Measurements from ENCODE around the gene GTF2H4.
"Not testable (repeated sequence)": the region's sequence is repeated elsewhere in the genome, so short reads cannot be mapped to it uniquely, and the experiment has no call there.

The GTF2H4 gene

DNA sequence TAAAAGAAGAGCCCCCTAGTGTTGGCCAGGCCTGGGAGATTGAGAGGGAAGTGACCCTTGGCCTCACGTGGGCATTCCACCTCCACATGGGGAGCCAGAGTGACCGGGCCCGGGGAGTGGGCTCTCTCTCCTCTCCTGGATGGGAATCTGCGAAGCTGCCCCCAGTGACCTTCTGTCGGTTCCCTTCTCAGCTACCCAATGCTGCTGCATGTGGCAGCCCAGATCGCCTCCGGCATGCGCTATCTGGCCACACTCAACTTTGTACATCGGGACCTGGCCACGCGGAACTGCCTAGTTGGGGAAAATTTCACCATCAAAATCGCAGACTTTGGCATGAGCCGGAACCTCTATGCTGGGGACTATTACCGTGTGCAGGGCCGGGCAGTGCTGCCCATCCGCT is 10.1 kb upstream of the GTF2H4 start:
- no peaks in the 10 kb centered on the region for H3K36me3 ChIP-seq (replicated peaks; ENCODE audit: low read depth, low read length)
- no peaks in the 10 kb centered on the region for H3K9me3 ChIP-seq (ENCODE audit: insufficient read depth, low read length)
- no peak overlapping the region for H3K4me3 ChIP-seq (ENCODE audit: low read length)
- no peaks in the 10 kb centered on the region for H3K79me2 ChIP-seq (ENCODE audit: low read length)
- H2AFZ ChIP-seq (ENCODE audit: low read depth, low read length) = no peak overlapping the region
- TF ChIP-seq, protein P1, sequence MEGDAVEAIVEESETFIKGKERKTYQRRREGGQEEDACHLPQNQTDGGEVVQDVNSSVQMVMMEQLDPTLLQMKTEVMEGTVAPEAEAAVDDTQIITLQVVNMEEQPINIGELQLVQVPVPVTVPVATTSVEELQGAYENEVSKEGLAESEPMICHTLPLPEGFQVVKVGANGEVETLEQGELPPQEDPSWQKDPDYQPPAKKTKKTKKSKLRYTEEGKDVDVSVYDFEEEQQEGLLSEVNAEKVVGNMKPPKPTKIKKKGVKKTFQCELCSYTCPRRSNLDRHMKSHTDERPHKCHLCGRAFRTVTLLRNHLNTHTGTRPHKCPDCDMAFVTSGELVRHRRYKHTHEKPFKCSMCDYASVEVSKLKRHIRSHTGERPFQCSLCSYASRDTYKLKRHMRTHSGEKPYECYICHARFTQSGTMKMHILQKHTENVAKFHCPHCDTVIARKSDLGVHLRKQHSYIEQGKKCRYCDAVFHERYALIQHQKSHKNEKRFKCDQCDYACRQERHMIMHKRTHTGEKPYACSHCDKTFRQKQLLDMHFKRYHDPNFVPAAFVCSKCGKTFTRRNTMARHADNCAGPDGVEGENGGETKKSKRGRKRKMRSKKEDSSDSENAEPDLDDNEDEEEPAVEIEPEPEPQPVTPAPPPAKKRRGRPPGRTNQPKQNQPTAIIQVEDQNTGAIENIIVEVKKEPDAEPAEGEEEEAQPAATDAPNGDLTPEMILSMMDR (IDR thresholded peaks at IDR 0.05; ENCODE audit: low read depth, low read length) = no peak
- TF ChIP-seq EZH2phosphoT487 (IDR thresholded peaks at IDR 0.05; ENCODE audit: low read depth) = no peak
- no peaks in the 10 kb centered on the region for H4K20me1 ChIP-seq (ENCODE audit: insufficient read depth, low read length)
- peaks cover 10% of the 10 kb centered on the region for H3K4me1 ChIP-seq (ENCODE audit: low read length)
- H3K27me3 ChIP-seq (ENCODE audit: low read depth, low read length) = no peaks in the 10 kb centered on the region
- no peak overlapping the region for H3K9ac ChIP-seq (ENCODE audit: low read length)
- H3K4me2 ChIP-seq (ENCODE audit: low read length) = no peak overlapping the region
- H3K27ac ChIP-seq (ENCODE audit: low read length) = no peak overlapping the region

DNA sequence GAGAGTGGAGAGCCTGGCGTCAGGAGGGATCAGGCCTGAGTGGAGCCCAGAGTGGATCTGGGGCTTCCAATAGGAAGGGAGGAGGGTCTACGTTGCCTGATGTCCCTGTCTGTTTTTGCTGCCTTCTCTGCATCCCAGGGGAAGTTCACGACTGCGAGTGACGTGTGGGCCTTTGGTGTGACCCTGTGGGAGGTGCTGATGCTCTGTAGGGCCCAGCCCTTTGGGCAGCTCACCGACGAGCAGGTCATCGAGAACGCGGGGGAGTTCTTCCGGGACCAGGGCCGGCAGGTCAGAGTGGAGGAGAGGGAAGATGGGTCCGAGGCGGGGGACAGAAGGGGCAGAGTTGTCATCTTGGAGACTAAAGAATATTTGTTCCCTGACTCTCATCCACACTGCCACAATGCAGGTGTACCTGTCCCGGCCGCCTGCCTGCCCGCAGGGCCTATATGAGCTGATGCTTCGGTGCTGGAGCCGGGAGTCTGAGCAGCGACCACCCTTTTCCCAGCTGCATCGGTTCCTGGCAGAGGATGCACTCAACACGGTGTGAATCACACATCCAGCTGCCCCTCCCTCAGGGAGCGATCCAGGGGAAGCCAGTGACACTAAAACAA is 9.2 kb upstream of the GTF2H4 start:
- Histone ChIP-seq H3K4me3 (ENCODE audit: low read length) (no peak overlapping the region), H3K4me1 (ENCODE audit: low read length) (peaks cover 13% of the 10 kb centered on the region), H3K9me3 (ENCODE audit: insufficient read depth, low read length) (no peaks in the 10 kb centered on the region), H3K27me3 (ENCODE audit: low read depth, low read length) (no peaks in the 10 kb centered on the region), H3K27ac (ENCODE audit: low read length) (no peak overlapping the region), H3K4me2 (ENCODE audit: low read length) (no peak overlapping the region), H4K20me1 (ENCODE audit: insufficient read depth, low read length) (no peaks in the 10 kb centered on the region), H2AFZ (ENCODE audit: low read depth, low read length) (no peak overlapping the region), H3K79me2 (ENCODE audit: low read length) (no peaks in the 10 kb centered on the region), H3K36me3 (replicated peaks; ENCODE audit: low read depth, low read length) (no peaks in the 10 kb centered on the region), H3K9ac (ENCODE audit: low read length) (no peak overlapping the region)
- TF ChIP-seq, protein P1 (IDR thresholded peaks at IDR 0.05; ENCODE audit: low read depth, low read length) = no peak
- no peak for TF ChIP-seq EZH2phosphoT487 (IDR thresholded peaks at IDR 0.05; ENCODE audit: low read depth)

DNA sequence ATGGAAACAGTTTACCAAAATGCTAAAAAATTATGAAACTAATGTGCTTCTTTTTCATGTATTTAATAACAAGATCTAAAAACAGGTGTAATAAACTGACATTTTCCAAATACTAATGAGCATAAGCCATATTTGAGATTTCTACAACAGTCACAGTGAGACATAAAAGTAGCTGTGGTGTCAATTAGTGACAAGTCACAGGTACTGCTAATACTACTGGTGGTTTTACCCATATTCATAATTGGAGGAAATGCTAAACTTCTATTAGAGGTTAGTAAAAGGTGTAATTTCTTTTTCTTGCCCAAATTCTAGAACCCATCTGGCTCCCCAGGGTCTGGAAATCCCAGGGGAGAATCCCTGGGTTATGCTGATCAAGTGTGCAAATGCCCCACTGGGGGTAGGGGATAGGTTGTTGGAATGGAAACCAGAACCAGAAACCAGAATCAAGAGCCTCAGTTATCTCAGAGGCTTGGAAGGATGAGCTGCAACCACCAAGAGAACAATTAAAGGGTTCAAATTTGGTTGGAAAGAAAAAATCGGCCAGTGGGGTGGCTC is 7.1 kb upstream of the GTF2H4 start:
- H4K20me1 ChIP-seq (ENCODE audit: insufficient read depth, low read length) = no peaks in the 10 kb centered on the region
- no peaks in the 10 kb centered on the region for H3K27me3 ChIP-seq (ENCODE audit: low read depth, low read length)
- no peak overlapping the region for H2AFZ ChIP-seq (ENCODE audit: low read depth, low read length)
- H3K79me2 ChIP-seq (ENCODE audit: low read length) = no peaks in the 10 kb centered on the region
- H3K4me1 ChIP-seq (ENCODE audit: low read length) = peaks cover 13% of the 10 kb centered on the region
- no peak overlapping the region for H3K4me2 ChIP-seq (ENCODE audit: low read length)
- TF ChIP-seq EZH2phosphoT487 (IDR thresholded peaks at IDR 0.05; ENCODE audit: low read depth) = no peak
- TF ChIP-seq, protein P1 (IDR thresholded peaks at IDR 0.05; ENCODE audit: low read depth, low read length) = no peak
- no peak overlapping the region for H3K9ac ChIP-seq (ENCODE audit: low read length)
- H3K9me3 ChIP-seq (ENCODE audit: insufficient read depth, low read length) = no peaks in the 10 kb centered on the region
- no peak overlapping the region for H3K4me3 ChIP-seq (ENCODE audit: low read length)
- H3K36me3 ChIP-seq (replicated peaks; ENCODE audit: low read depth, low read length) = no peaks in the 10 kb centered on the region
- H3K27ac ChIP-seq (ENCODE audit: low read length) = no peak overlapping the region

DNA sequence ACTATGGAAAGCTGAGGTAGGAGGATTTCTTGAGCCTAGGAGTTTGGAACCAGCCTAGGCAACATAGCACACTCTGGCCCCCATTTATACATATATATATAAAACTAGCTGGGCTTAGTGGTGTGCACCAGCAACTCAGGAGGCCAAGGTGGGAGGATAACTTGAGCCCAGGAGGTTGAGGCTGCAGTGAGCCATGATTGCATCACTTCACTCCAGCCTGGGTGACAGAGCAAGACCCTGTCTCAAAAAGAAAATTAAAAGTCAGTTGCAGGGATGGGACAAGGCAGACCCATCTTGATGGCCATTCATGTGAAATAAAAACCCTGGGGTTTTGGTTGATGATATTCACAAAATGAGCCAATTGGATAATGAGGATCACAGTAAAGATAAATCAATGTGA is 6.6 kb upstream of the GTF2H4 start:
- no peaks in the 10 kb centered on the region for H4K20me1 ChIP-seq (ENCODE audit: insufficient read depth, low read length)
- no peak overlapping the region for H3K4me2 ChIP-seq (ENCODE audit: low read length)
- H3K27me3 ChIP-seq (ENCODE audit: low read depth, low read length) = no peaks in the 10 kb centered on the region
- H3K4me3 ChIP-seq (ENCODE audit: low read length) = no peak overlapping the region
- H3K9me3 ChIP-seq (ENCODE audit: insufficient read depth, low read length) = no peaks in the 10 kb centered on the region
- H2AFZ ChIP-seq (ENCODE audit: low read depth, low read length) = no peak overlapping the region
- H3K36me3 ChIP-seq (replicated peaks; ENCODE audit: low read depth, low read length) = no peaks in the 10 kb centered on the region
- H3K4me1 ChIP-seq (ENCODE audit: low read length) = peaks cover 13% of the 10 kb centered on the region
- no peaks in the 10 kb centered on the region for H3K79me2 ChIP-seq (ENCODE audit: low read length)
- no peak for TF ChIP-seq EZH2phosphoT487 (IDR thresholded peaks at IDR 0.05; ENCODE audit: low read depth)
- TF ChIP-seq, protein P1 (IDR thresholded peaks at IDR 0.05; ENCODE audit: low read depth, low read length) = no peak
- H3K9ac ChIP-seq (ENCODE audit: low read length) = no peak overlapping the region
- no peak overlapping the region for H3K27ac ChIP-seq (ENCODE audit: low read length)

DNA sequence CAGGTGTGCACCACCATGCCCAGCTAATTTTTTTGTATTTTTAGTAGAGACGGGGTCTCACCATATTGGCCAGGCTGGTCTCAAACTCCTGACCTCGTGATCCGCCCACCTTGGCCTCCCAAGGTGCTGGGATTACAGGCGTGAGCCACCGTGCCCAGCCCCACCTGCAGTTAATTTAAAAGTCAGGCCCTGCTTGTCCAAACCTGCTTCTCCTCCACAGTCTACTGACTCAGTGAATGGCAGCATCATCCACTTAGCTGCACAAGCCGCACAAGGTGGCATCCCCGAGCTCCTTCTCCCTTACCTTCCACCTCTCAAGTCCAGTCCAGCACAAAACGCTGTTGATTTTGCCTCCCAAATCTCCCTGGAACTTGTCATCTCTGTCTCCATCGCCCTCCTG is 5.8 kb upstream of the GTF2H4 start:
- not testable (repeated sequence) for H3K4me3 ChIP-seq (ENCODE audit: low read length); H4K20me1 ChIP-seq (ENCODE audit: insufficient read depth, low read length); H3K79me2 ChIP-seq (ENCODE audit: low read length); H3K9me3 ChIP-seq (ENCODE audit: insufficient read depth, low read length); H3K9ac ChIP-seq (ENCODE audit: low read length); H3K27me3 ChIP-seq (ENCODE audit: low read depth, low read length); H3K27ac ChIP-seq (ENCODE audit: low read length); H3K36me3 ChIP-seq (replicated peaks; ENCODE audit: low read depth, low read length); H3K4me2 ChIP-seq (ENCODE audit: low read length); H2AFZ ChIP-seq (ENCODE audit: low read depth, low read length)
- peaks cover 13% of the 10 kb centered on the region for H3K4me1 ChIP-seq (ENCODE audit: low read length)

Measured in OCI-LY3 (cell line).